H1 (cell line): Measurements from ENCODE around the gene TFCP2L1. TPM values are rescaled to one million over a fixed set of nuclear protein-coding genes. Genes with fewer than 3 reads are reported as not detected.

Experiments used
- CTCF ChIA-PET: fragments of 300-600 bp; sonication (Branson Sonifier 250); formaldehyde crosslinking; loops from one replicate; lab custom pipeline; 2021; ENCODE audit not compliant: partially characterized antibody; lab: Charles Lee
- POLR2A ChIA-PET: fragments of 300-600 bp; sonication (Branson Sonifier 250); formaldehyde crosslinking; loops from one replicate; lab custom pipeline; 2021; ENCODE audit warnings: inconsistent platforms; ENCODE audit not compliant: partially characterized antibody; lab: Charles Lee
- DNase-seq, 2 experiments: peaks; one replicate each; pipeline versions ENCODE4 v3.0.0 to v3.0.0-alpha.2; 2010 to 2022; ENCODE audit warnings: low spot score in 2 of 2, low read depth in 1 of 2, mixed read lengths in 1 of 2
- FAIRE-seq: peaks from 2 replicates; lab custom pipeline; 2011; peaks lifted over from hg19 to GRCh38; lab: Jason Lieb, UNC
- H2AFZ ChIP-seq: 2 replicates; pipeline ENCODE4 v1.8.1; 2012; ENCODE audit warnings: low read length, inconsistent platforms
- H2AK5ac ChIP-seq: 2 replicates; pipeline ENCODE4 v1.6.1; 2013; ENCODE audit warnings: low read depth, low read length
- H2BK120ac ChIP-seq: replicated peaks from 2 replicates; pipeline ENCODE3; 2013; ENCODE audit warnings: low read depth, low read length, inconsistent platforms
- H2BK12ac ChIP-seq: 2 replicates; pipeline ENCODE4 v1.6.1; 2013; ENCODE audit warnings: low read depth, low read length
- H2BK15ac ChIP-seq: 2 replicates; pipeline ENCODE4 v1.6.1; 2013; ENCODE audit warnings: low read length
- H2BK20ac ChIP-seq: 2 replicates; pipeline ENCODE4 v1.6.1; 2013; ENCODE audit warnings: low read length
- H2BK5ac ChIP-seq: 2 replicates; pipeline ENCODE4 v1.6.1; 2013; ENCODE audit warnings: low read depth, low read length
- H3K14ac ChIP-seq: 2 replicates; pipeline ENCODE4 v1.6.1; 2013; ENCODE audit warnings: inconsistent platforms; ENCODE audit not compliant: insufficient read length
- H3K18ac ChIP-seq: 2 replicates; pipeline ENCODE4 v1.6.1; 2013; ENCODE audit warnings: low read length; ENCODE audit errors: extremely low read depth
- H3K23ac ChIP-seq: 2 replicates; pipeline ENCODE4 v1.6.1; 2013; ENCODE audit warnings: inconsistent platforms; ENCODE audit not compliant: insufficient read length
- H3K23me2 ChIP-seq: 2 replicates; pipeline ENCODE4 v1.6.1; 2013; ENCODE audit warnings: low read depth, low read length
- H3K27ac ChIP-seq: 2 replicates; pipeline ENCODE4 v1.6.1; 2011; ENCODE audit warnings: low read depth, low read length, inconsistent platforms
- H3K27me3 ChIP-seq, 4 experiments: replicated peaks in 1 of 4; 1 replicate in 1 of 4; 2 replicates in 3 of 4; pipeline versions ENCODE4 v1.6.1 to v1.8.1; 2011 to 2013; ENCODE audit warnings: low read length in 3 of 4, mild to moderate bottlenecking in 3 of 4, inconsistent platforms in 2 of 4, mixed read lengths in 2 of 4, moderate library complexity in 1 of 4; ENCODE audit not compliant: control insufficient read depth in 3 of 4, insufficient read depth in 3 of 4; ENCODE audit errors: extremely low read depth in 1 of 4
- H3K36me3 ChIP-seq, 4 experiments: 2 replicates each; pipeline versions ENCODE4 v1.6.1 to v1.8.1; 2011 to 2013; ENCODE audit warnings: mild to moderate bottlenecking in 4 of 4, low read length in 3 of 4, moderate library complexity in 2 of 4, control low read depth in 1 of 4, inconsistent platforms in 1 of 4; ENCODE audit not compliant: insufficient read depth in 4 of 4, control insufficient read depth in 2 of 4
- H3K4ac ChIP-seq: replicated peaks from 2 replicates; pipeline ENCODE3; 2013; ENCODE audit warnings: low read length, low read depth, mixed read lengths, inconsistent platforms; ENCODE audit not compliant: insufficient read length
- H3K4me1 ChIP-seq, 4 experiments: replicated peaks in 1 of 4; 1 replicate in 1 of 4; 2 replicates in 3 of 4; pipeline versions ENCODE4 v1.6.1 to v1.8.1; 2011 to 2013; ENCODE audit warnings: low read length in 3 of 4, inconsistent platforms in 2 of 4, mixed read lengths in 1 of 4; ENCODE audit not compliant: insufficient read depth in 4 of 4, control insufficient read depth in 3 of 4
- H3K4me2 ChIP-seq, 2 experiments: 2 replicates each; pipeline versions ENCODE4 v1.6.1 to v1.8.1; 2011 to 2013; ENCODE audit warnings: low read depth in 2 of 2, low read length in 2 of 2, control low read depth in 1 of 2, inconsistent platforms in 1 of 2, mild to moderate bottlenecking in 1 of 2; ENCODE audit not compliant: insufficient read depth in 1 of 2
- H3K4me3 ChIP-seq, 4 experiments: fragments of 200-600, 300-600 bp in 1 of 4; sonication (generic), shearing (Covaris generic), sonication (Bioruptor Twin) in 1 of 4; 2 replicates each; pipeline versions ENCODE4 v1.5.1 to v1.8.1; 2011 to 2016; ENCODE audit warnings: low read length in 4 of 4, low read depth in 3 of 4, control low read depth in 2 of 4, inconsistent platforms in 2 of 4, mild to moderate bottlenecking in 2 of 4, mixed read lengths in 1 of 4, moderate library complexity in 1 of 4; ENCODE audit not compliant: insufficient read depth in 2 of 4; ENCODE audit errors: extremely low read depth in 1 of 4
- H3K56ac ChIP-seq: replicated peaks from 2 replicates; pipeline ENCODE3; 2013; ENCODE audit warnings: low read depth, mild to moderate bottlenecking, mixed read lengths, low read length, inconsistent platforms; ENCODE audit not compliant: insufficient read length
- H3K79me1 ChIP-seq: 2 replicates; pipeline ENCODE4 v1.6.1; 2013; ENCODE audit warnings: low read depth, low read length, control low read depth
- H3K79me2 ChIP-seq, 2 experiments: 2 replicates each; pipeline versions ENCODE4 v1.6.1 to v1.8.1; 2012 to 2013; ENCODE audit warnings: low read length in 2 of 2, mild to moderate bottlenecking in 2 of 2, inconsistent platforms in 1 of 2; ENCODE audit not compliant: insufficient read depth in 2 of 2, control insufficient read depth in 1 of 2
- H3K9ac ChIP-seq, 4 experiments: replicated peaks in 1 of 4; 1 replicate in 1 of 4; 2 replicates in 3 of 4; pipeline versions ENCODE4 v1.6.1 to v1.8.1; 2011 to 2013; ENCODE audit warnings: low read depth in 3 of 4, low read length in 3 of 4, control low read depth in 2 of 4, mild to moderate bottlenecking in 2 of 4, moderate library complexity in 2 of 4, inconsistent platforms in 1 of 4; ENCODE audit errors: extremely low read depth in 1 of 4
- H3K9me3 ChIP-seq, 2 experiments: 2 replicates each; pipeline versions ENCODE4 v1.6.1 to v1.8.1; 2012 to 2013; ENCODE audit warnings: mild to moderate bottlenecking in 2 of 2, moderate library complexity in 2 of 2, control low read depth in 1 of 2, inconsistent platforms in 1 of 2, low read depth in 1 of 2, low read length in 1 of 2, mixed read lengths in 1 of 2; ENCODE audit not compliant: insufficient read depth in 2 of 2
- H4K20me1 ChIP-seq, 2 experiments: replicated peaks in 1 of 2; 2 replicates each; pipeline versions ENCODE3 to v1.8.1; 2011 to 2013; ENCODE audit warnings: inconsistent platforms in 2 of 2, low read length in 2 of 2, mild to moderate bottlenecking in 1 of 2; ENCODE audit not compliant: insufficient read depth in 2 of 2, control insufficient read depth in 1 of 2
- H4K5ac ChIP-seq: 2 replicates; pipeline ENCODE4 v1.6.1; 2013; ENCODE audit warnings: low read length, low read depth, mixed read lengths, inconsistent platforms; ENCODE audit not compliant: insufficient read length
- H4K8ac ChIP-seq: 2 replicates; pipeline ENCODE4 v1.8.0; 2013; ENCODE audit warnings: mild to moderate bottlenecking, moderate library complexity, low read length, inconsistent platforms; ENCODE audit not compliant: insufficient read depth; ENCODE audit errors: extremely low read depth
- H4K91ac ChIP-seq: replicated peaks from 2 replicates; pipeline ENCODE3; 2013; ENCODE audit warnings: low read length, mixed read lengths, inconsistent platforms; ENCODE audit not compliant: insufficient read length
- ATF2 ChIP-seq: IDR thresholded peaks from 2 replicates; pipeline ENCODE4 v1.6.1; 2012; ENCODE audit warnings: low read length, inconsistent platforms
- ATF3 ChIP-seq: IDR thresholded peaks from 2 replicates; pipeline ENCODE4 v1.6.1; 2011; ENCODE audit warnings: low read depth, mild to moderate bottlenecking, low read length; ENCODE audit not compliant: insufficient read depth
- CBX8 ChIP-seq: fragments of 300-800, 300-1000 bp; sonication (generic); IDR thresholded peaks from 2 replicates; pipeline ENCODE4 v1.7.1; 2016; ENCODE audit warnings: low read depth, low read length, borderline replicate concordance
- FOSL1 ChIP-seq: IDR thresholded peaks from 2 replicates; pipeline ENCODE4 v1.6.1; 2011; ENCODE audit warnings: mild to moderate bottlenecking, low read depth, low read length, moderate library complexity; ENCODE audit not compliant: insufficient read depth
- PHF8 ChIP-seq: fragments of 200-600 bp; sonication (generic); conservative IDR thresholded peaks from 2 replicates; pipeline ENCODE4 v1.7.1; 2012; ENCODE audit warnings: low read depth, mild to moderate bottlenecking, inconsistent platforms, low read length, moderate library complexity
- POLR2AphosphoS5 ChIP-seq: IDR thresholded peaks from 2 replicates; pipeline ENCODE4 v1.6.1; 2011; ENCODE audit warnings: low read depth, low read length
- RFX5 ChIP-seq: IDR thresholded peaks from 2 replicates; pipeline ENCODE4 v1.6.1; 2011; ENCODE audit warnings: low read depth, low read length, improper control_type of control experiment, borderline replicate concordance
- RXRA ChIP-seq: IDR thresholded peaks from 2 replicates; pipeline ENCODE4 v1.6.1; 2011; ENCODE audit warnings: low read depth, mild to moderate bottlenecking, low read length, moderate library complexity; ENCODE audit not compliant: insufficient read depth
- SIX5 ChIP-seq: IDR thresholded peaks from 2 replicates; pipeline ENCODE4 v1.6.1; 2011; ENCODE audit warnings: mild to moderate bottlenecking, low read depth, low read length
- SP1 ChIP-seq: IDR thresholded peaks from 2 replicates; pipeline ENCODE4 v1.6.1; 2011; ENCODE audit warnings: low read depth, low read length
- TCF12 ChIP-seq: IDR thresholded peaks from 2 replicates; pipeline ENCODE4 v1.6.1; 2011; ENCODE audit warnings: low read depth, mild to moderate bottlenecking, low read length
- WGBS, 2 experiments: shearing (Covaris generic) in 1 of 2; methylation state at CpG; one replicate each; pipeline versions ENCODE4 v1.1.6 to v1.1.7; 2013 to 2015; ENCODE audit warnings: low lambda C conversion rate in 2 of 2, mixed read lengths in 2 of 2, inconsistent platforms in 1 of 2, low coverage in 1 of 2, missing lambda C conversion rate in 1 of 2; ENCODE audit not compliant: insufficient replicate concordance in 2 of 2, insufficient coverage in 1 of 2, insufficient read length in 1 of 2; ENCODE audit errors: extremely low coverage in 1 of 2, missing lambda C conversion rate in 1 of 2; 5-methylcytosine and 5-hydroxymethylcytosine counted together
- polyA plus RNA-seq, 7 experiments: library from polyadenylated mRNA; depleted of rRNA in 3 of 7; stranded (reverse) in 5 of 7; unstranded in 2 of 7; fragments of >200 nt in 5 of 7; fragments of 200-250 nt in 2 of 7; gene quantifications; 1 replicate in 5 of 7; 2 replicates in 1 of 7; 4 replicates in 1 of 7; pipeline versions ENCODE4 v1.2.1 to v1.2.3, GENCODE V29; 2011 to 2013; ENCODE audit warnings: missing spikeins in 2 of 7, mixed read lengths in 2 of 7
- total RNA-seq: library from RNA; stranded (reverse); fragmentation: NEBNext Ultra II Directional; extraction: Animal tissue kit (Norgen Biotek cat#: 25700); gene quantifications from 2 replicates; pipeline ENCODE4 v1.2.1, GENCODE V29; 2021
- TF ChIP-seq, protein P1 (sequence below): IDR thresholded peaks from 2 replicates; pipeline ENCODE4 v1.6.1; 2011; ENCODE audit warnings: low read length, improper control_type of control experiment

Gene TFCP2L1
- total and polyA plus RNA-seq, 2 of the 8 experiments (the other 6 are each of a cell fraction or from before 2014, with no cell fraction given), result 1.5 to 3.8 TPM

DNA sequence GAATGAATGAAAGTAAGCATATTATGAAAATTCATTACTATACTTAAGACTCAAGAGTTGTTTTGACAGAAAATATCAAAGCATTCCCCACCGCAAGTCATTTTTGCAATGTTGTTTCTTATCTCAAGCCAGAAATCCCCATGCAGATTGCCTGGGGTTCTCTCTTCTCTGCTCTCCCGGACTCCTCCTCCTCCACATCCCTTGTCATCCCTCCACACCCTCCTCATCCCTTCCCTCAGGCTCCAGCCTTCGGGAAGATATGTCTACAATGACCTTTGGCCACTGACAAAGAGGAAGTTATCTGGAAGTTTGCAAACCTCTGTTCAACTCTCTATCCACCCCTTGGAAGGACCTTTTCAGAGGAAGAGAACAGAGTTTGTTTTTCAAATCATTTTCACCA, 11.9 kb downstream of the TFCP2L1 start:
- no peak overlapping the region for H2BK120ac ChIP-seq
- H2BK5ac ChIP-seq, result no peak overlapping the region
- DNase-seq (no peak), FAIRE-seq (no peak)
- H3K23ac ChIP-seq, result no peak overlapping the region
- no peak overlapping the region for H4K91ac ChIP-seq
- 91% methylated on average over 3 of the region's 3 CpGs; no CpG with 5 or more reads in 1 of the 2 experiments for WGBS, 2 experiments
- H3K9me3 ChIP-seq, result no peaks in the 10 kb centered on the region
- no peak overlapping the region for H2BK20ac ChIP-seq
- no peaks in the 10 kb centered on the region for H3K27me3 ChIP-seq
- ChIA-PET CTCF (no interaction called here), POLR2A (no interaction called here)
- no peak overlapping the region for H3K4me3 ChIP-seq
- no peak overlapping the region for H3K4ac ChIP-seq
- no peak overlapping the region for H4K5ac ChIP-seq
- no peak overlapping the region for H3K14ac ChIP-seq
- no peaks in the 10 kb centered on the region for H3K36me3 ChIP-seq
- H4K20me1 ChIP-seq, result no peaks in the 10 kb centered on the region
- no peaks in the 10 kb centered on the region for H3K4me1 ChIP-seq
- H4K8ac ChIP-seq, result no peak overlapping the region
- no peak overlapping the region for H3K9ac ChIP-seq
- H3K56ac ChIP-seq, result no peak overlapping the region
- no peak overlapping the region for H3K18ac ChIP-seq
- H2AK5ac ChIP-seq, result no peak overlapping the region
- H3K79me1 ChIP-seq, result no peaks in the 10 kb centered on the region
- no peaks in the 10 kb centered on the region for H3K79me2 ChIP-seq
- no peak overlapping the region for H2BK15ac ChIP-seq
- H2BK12ac ChIP-seq, result no peak overlapping the region
- H3K23me2 ChIP-seq, result no peaks in the 10 kb centered on the region
- H3K27ac ChIP-seq, result no peak overlapping the region
- H2AFZ ChIP-seq, result no peak overlapping the region
- H3K4me2 ChIP-seq, result no peak overlapping the region
- TF ChIP-seq SP1 (no peak), TCF12 (no peak), RXRA (no peak), ATF3 (no peak), CBX8 (no peak), ATF2 (no peak), POLR2AphosphoS5 (no peak), FOSL1 (no peak), RFX5 (no peak), SIX5 (no peak), PHF8 (no peak)
- TF ChIP-seq, protein P1, sequence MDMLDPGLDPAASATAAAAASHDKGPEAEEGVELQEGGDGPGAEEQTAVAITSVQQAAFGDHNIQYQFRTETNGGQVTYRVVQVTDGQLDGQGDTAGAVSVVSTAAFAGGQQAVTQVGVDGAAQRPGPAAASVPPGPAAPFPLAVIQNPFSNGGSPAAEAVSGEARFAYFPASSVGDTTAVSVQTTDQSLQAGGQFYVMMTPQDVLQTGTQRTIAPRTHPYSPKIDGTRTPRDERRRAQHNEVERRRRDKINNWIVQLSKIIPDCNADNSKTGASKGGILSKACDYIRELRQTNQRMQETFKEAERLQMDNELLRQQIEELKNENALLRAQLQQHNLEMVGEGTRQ, result no peak
